A673 (cell line): ENCODE data around the gene RABGEF1. TPM values are rescaled to one million over a fixed set of nuclear protein-coding genes. Genes with fewer than 3 reads are reported as not detected.
"Not testable (repeated sequence)": the region's sequence is repeated elsewhere in the genome, so short reads cannot be mapped to it uniquely, and the experiment has no call there.

Experiments used
- BruUV-seq: library from RNA; stranded (reverse); fragments of 400-500 nt; replicated peaks from 2 replicates; lab custom pipeline; 2021; lab: Mats Ljungman, UMichigan
- CTCF ChIA-PET: fragments of 300-600 bp; sonication (Branson Sonifier 250); formaldehyde crosslinking; loops from one replicate; lab custom pipeline; 2022; ENCODE audit warnings: antibody characterized with exemption; lab: Charles Lee
- POLR2A ChIA-PET: fragments of 300-600 bp; sonication (Branson Sonifier 250); formaldehyde crosslinking; loops from one replicate; lab custom pipeline; 2022; ENCODE audit warnings: antibody characterized with exemption; ENCODE audit not compliant: low non-redundant PET; lab: Charles Lee
- DNase-seq: peaks from one replicate; pipeline ENCODE4 v3.0.0-alpha.2; 2015; ENCODE audit warnings: low spot score
- H3K27ac ChIP-seq: fragments of 200-600 bp; sonication (generic); 2 replicates; pipeline ENCODE4 v1.5.1; 2016; ENCODE audit warnings: mixed run types, low read depth, mild to moderate bottlenecking, mixed read lengths, antibody characterized with exemption, low read length; ENCODE audit not compliant: poor library complexity, severe bottlenecking
- H3K27me3 ChIP-seq: fragments of 200-600 bp; sonication (generic); replicated peaks from 2 replicates; pipeline ENCODE4 v1.6.1; 2017; ENCODE audit warnings: mixed run types, low read depth, mild to moderate bottlenecking, mixed read lengths, antibody characterized with exemption, low read length; ENCODE audit not compliant: insufficient read depth, poor library complexity
- H3K36me3 ChIP-seq: fragments of 200-600 bp; sonication (generic); 2 replicates; pipeline ENCODE4 v1.6.1; 2016; ENCODE audit warnings: mixed run types, mild to moderate bottlenecking, mixed read lengths, antibody characterized with exemption, low read length; ENCODE audit not compliant: insufficient read depth, poor library complexity, severe bottlenecking
- H3K4me1 ChIP-seq: fragments of 200-600 bp; sonication (generic); 2 replicates; pipeline ENCODE4 v1.6.1; 2017; ENCODE audit warnings: mixed run types, mild to moderate bottlenecking, mixed read lengths, antibody characterized with exemption, low read length; ENCODE audit not compliant: insufficient read depth, poor library complexity, severe bottlenecking
- H3K4me3 ChIP-seq: fragments of 200-600 bp; sonication (generic); 2 replicates; pipeline ENCODE4 v1.5.1; 2016; ENCODE audit warnings: low read depth, mixed run types, mild to moderate bottlenecking, mixed read lengths, low read length; ENCODE audit not compliant: poor library complexity, severe bottlenecking
- H3K9me3 ChIP-seq: fragments of 200-600 bp; sonication (generic); 2 replicates; pipeline ENCODE4 v1.6.1; 2016; ENCODE audit warnings: mixed run types, low read depth, mild to moderate bottlenecking, mixed read lengths, antibody characterized with exemption, low read length; ENCODE audit not compliant: poor library complexity, severe bottlenecking
- CTCF ChIP-seq: fragments of 300-800, 200-600 bp; sonication (generic); conservative IDR thresholded peaks from 2 replicates; pipeline ENCODE4 v1.5.1; 2017; ENCODE audit warnings: low read depth, mild to moderate bottlenecking, antibody characterized with exemption, low read length, moderate library complexity, mixed read lengths
- EZH2 ChIP-seq: fragments of 200-600 bp; sonication (generic); IDR thresholded peaks from 2 replicates; pipeline ENCODE4 v1.6.1; 2017; ENCODE audit warnings: borderline replicate concordance, low read depth, mild to moderate bottlenecking, mixed read lengths, antibody characterized with exemption, low read length; ENCODE audit not compliant: poor library complexity, severe bottlenecking
- intact Hi-C: fragments of 100-400 bp; cut with micrococcal nuclease; formaldehyde crosslinking; loops from one replicate; pipeline ENCODE4 v1.10.0; 2022; ENCODE audit not compliant: unreplicated experiment
- total RNA-seq: library from RNA; stranded (reverse); gene quantifications from 2 replicates; pipeline ENCODE4 v1.2.3, GENCODE V29; 2021

The RABGEF1 gene
- total RNA-seq, 1 experiment from 2014 or later = 20.0 TPM

- no peaks in the 10 kb centered on the region for H3K27me3 ChIP-seq
- BruUV-seq = no TSS peak
- ChIA-PET POLR2A (interaction anchor here (0.6 kb wide), 1 partner anchor 166 kb away, joined by 3 read pairs; no protein-coding TSS in a partner anchor), CTCF (no interaction called here)
- H3K4me3 ChIP-seq = peak overlapping the region; percentile 99
- H3K36me3 ChIP-seq = no peaks in the 10 kb centered on the region
- H3K27ac ChIP-seq = peak overlapping the region; percentile 88
- H3K9me3 ChIP-seq = no peaks in the 10 kb centered on the region
- peaks cover 3% of the 10 kb centered on the region for H3K4me1 ChIP-seq
- TF ChIP-seq EZH2 (no peak), CTCF (no peak)
- intact Hi-C loops = no loop called here
- peak; percentile 45 for DNase-seq
These were observed 1.1 kb downstream of the RABGEF1 start for GRCh38 chr7:66741710-66742049.

- BruUV-seq, H3K27ac ChIP-seq, H3K9me3 ChIP-seq, DNase-seq, intact Hi-C loops, H3K36me3 ChIP-seq, H3K4me3 ChIP-seq, POLR2A ChIA-PET, H3K4me1 ChIP-seq, H3K27me3 ChIP-seq, CTCF ChIA-PET: not testable (repeated sequence)
These were observed 1.8 kb downstream of the RABGEF1 start for GRCh38 chr7:66742298-66742697.

GRCh38 chr7:66743920-66744319 is 3.4 kb downstream of the RABGEF1 start:
- H3K4me3 ChIP-seq = no peak overlapping the region
- TF ChIP-seq CTCF (no peak), EZH2 (no peak)
- no peak for DNase-seq
- no peaks in the 10 kb centered on the region for H3K36me3 ChIP-seq
- ChIA-PET POLR2A (no interaction called here), CTCF (no interaction called here)
- H3K4me1 ChIP-seq = peaks cover 3% of the 10 kb centered on the region
- intact Hi-C loops = no loop called here
- H3K27me3 ChIP-seq = no peaks in the 10 kb centered on the region
- no peak overlapping the region for H3K27ac ChIP-seq
- no peaks in the 10 kb centered on the region for H3K9me3 ChIP-seq
- no TSS peak for BruUV-seq

- ChIA-PET POLR2A (no interaction called here), CTCF (no interaction called here)
- Histone ChIP-seq H3K4me3 (no peak overlapping the region), H3K4me1 (no peaks in the 10 kb centered on the region), H3K27ac (no peak overlapping the region), H3K36me3 (no peaks in the 10 kb centered on the region), H3K27me3 (no peaks in the 10 kb centered on the region), H3K9me3 (no peaks in the 10 kb centered on the region)
- BruUV-seq = no TSS peak
- intact Hi-C loops = no loop called here
- TF ChIP-seq CTCF (no peak), EZH2 (no peak)
- no peak for DNase-seq
These were observed 6.9 kb downstream of the RABGEF1 start for GRCh38 chr7:66747385-66747784.
